ENCODE results near the gene KAZN. TPM values are rescaled to one million over a fixed set of nuclear protein-coding genes. Genes with fewer than 3 reads are reported as not detected.

KAZN gene
- total RNA-seq, 1 experiment from 2014 or later = 15.6 TPM

- DNase-seq = no peak
- Histone ChIP-seq H3F3A (ENCODE audit: insufficient read depth, low read depth) (no peaks in the 10 kb centered on the region), H3K36me3 (ENCODE audit: low read depth) (no peaks in the 10 kb centered on the region), H4K20me1 (ENCODE audit: insufficient read depth) (no peaks in the 10 kb centered on the region), H3K9me3 (ENCODE audit: insufficient read depth, low read depth) (no peaks in the 10 kb centered on the region), H3K4me1 (replicated peaks; ENCODE audit: insufficient read depth) (no peaks in the 10 kb centered on the region), H3K4me2 (no peak overlapping the region), H3K9me2 (ENCODE audit: insufficient read depth) (no peaks in the 10 kb centered on the region), H3K27me3 (ENCODE audit: insufficient read depth, low read depth) (no peaks in the 10 kb centered on the region), H3K4me3 (no peak overlapping the region), H3K27ac (no peak overlapping the region), H3K79me2 (ENCODE audit: low read depth) (no peaks in the 10 kb centered on the region), H2AFZ (no peak overlapping the region)
- TF ChIP-seq CTCF (conservative IDR thresholded peaks at IDR 0.05) (no peak), EZH2 (IDR thresholded peaks at IDR 0.05; ENCODE audit: low read depth) (no peak)
- CTCF ChIA-PET = interaction anchor here (0.6 kb wide), 1 partner anchor 49 kb away, joined by 3 read pairs; no protein-coding TSS in a partner anchor
- intact Hi-C loops (cut with micrococcal nuclease; ENCODE audit: unreplicated experiment) = no loop called here
- BruUV-seq (replicated peaks) = no TSS peak
- POLR2A ChIA-PET (ENCODE audit: unreplicated experiment) = no interaction called here
Observed at GRCh38 chr1:14972107-14972506, 373.6 kb downstream of the KAZN start.

GRCh38 chr1:14973773-14974172, 375.3 kb downstream of the KAZN start:
- H3K9me2 ChIP-seq (ENCODE audit: insufficient read depth) = no peaks in the 10 kb centered on the region
- CTCF ChIA-PET = no interaction called here
- H4K20me1 ChIP-seq (ENCODE audit: insufficient read depth) = no peaks in the 10 kb centered on the region
- H2AFZ ChIP-seq = no peak overlapping the region
- no peaks in the 10 kb centered on the region for H3K36me3 ChIP-seq (ENCODE audit: low read depth)
- DNase-seq = no peak
- H3K4me2 ChIP-seq = no peak overlapping the region
- no peaks in the 10 kb centered on the region for H3K79me2 ChIP-seq (ENCODE audit: low read depth)
- BruUV-seq (replicated peaks) = no TSS peak
- H3K27ac ChIP-seq = no peak overlapping the region
- intact Hi-C loops (cut with micrococcal nuclease; ENCODE audit: unreplicated experiment) = no loop called here
- no peaks in the 10 kb centered on the region for H3K27me3 ChIP-seq (ENCODE audit: insufficient read depth, low read depth)
- H3F3A ChIP-seq (ENCODE audit: insufficient read depth, low read depth) = no peaks in the 10 kb centered on the region
- H3K4me1 ChIP-seq (replicated peaks; ENCODE audit: insufficient read depth) = no peaks in the 10 kb centered on the region
- H3K9me3 ChIP-seq (ENCODE audit: insufficient read depth, low read depth) = no peaks in the 10 kb centered on the region
- TF ChIP-seq EZH2 (IDR thresholded peaks at IDR 0.05; ENCODE audit: low read depth) (no peak), CTCF (conservative IDR thresholded peaks at IDR 0.05) (no peak)
- H3K4me3 ChIP-seq = no peak overlapping the region
- POLR2A ChIA-PET (ENCODE audit: unreplicated experiment) = no interaction called here

- BruUV-seq (replicated peaks) = no TSS peak
- CTCF ChIA-PET = no interaction called here
- Histone ChIP-seq H3K9me3 (ENCODE audit: insufficient read depth, low read depth) (no peaks in the 10 kb centered on the region), H3K79me2 (ENCODE audit: low read depth) (no peaks in the 10 kb centered on the region), H3F3A (ENCODE audit: insufficient read depth, low read depth) (no peaks in the 10 kb centered on the region), H4K20me1 (ENCODE audit: insufficient read depth) (no peaks in the 10 kb centered on the region), H3K4me1 (replicated peaks; ENCODE audit: insufficient read depth) (no peaks in the 10 kb centered on the region), H2AFZ (no peak overlapping the region), H3K27me3 (ENCODE audit: insufficient read depth, low read depth) (no peaks in the 10 kb centered on the region), H3K9me2 (ENCODE audit: insufficient read depth) (no peaks in the 10 kb centered on the region), H3K27ac (no peak overlapping the region), H3K36me3 (ENCODE audit: low read depth) (no peaks in the 10 kb centered on the region), H3K4me2 (no peak overlapping the region), H3K4me3 (no peak overlapping the region)
- POLR2A ChIA-PET (ENCODE audit: unreplicated experiment) = no interaction called here
- TF ChIP-seq EZH2 (IDR thresholded peaks at IDR 0.05; ENCODE audit: low read depth) = no peak
- TF ChIP-seq CTCF (conservative IDR thresholded peaks at IDR 0.05) = no peak
- no peak for DNase-seq
- intact Hi-C loops (cut with micrococcal nuclease; ENCODE audit: unreplicated experiment) = no loop called here
Observed at GRCh38 chr1:14974361-14974760, 375.9 kb downstream of the KAZN start.
